DMS114 treated with DMSO at 0.1 percent for 48 hours (cell line): Measurements from ENCODE around the gene NPRL2.

Experiments used
- DNase-seq: peaks from one replicate; lab custom pipeline; 2025; ENCODE audit not compliant: unreplicated experiment; lab: John Stamatoyannopoulos, UW

Gene NPRL2

GRCh38 chr3:50373146-50374051, 22.8 kb upstream of the NPRL2 start:
- no peak for DNase-seq

DNA sequence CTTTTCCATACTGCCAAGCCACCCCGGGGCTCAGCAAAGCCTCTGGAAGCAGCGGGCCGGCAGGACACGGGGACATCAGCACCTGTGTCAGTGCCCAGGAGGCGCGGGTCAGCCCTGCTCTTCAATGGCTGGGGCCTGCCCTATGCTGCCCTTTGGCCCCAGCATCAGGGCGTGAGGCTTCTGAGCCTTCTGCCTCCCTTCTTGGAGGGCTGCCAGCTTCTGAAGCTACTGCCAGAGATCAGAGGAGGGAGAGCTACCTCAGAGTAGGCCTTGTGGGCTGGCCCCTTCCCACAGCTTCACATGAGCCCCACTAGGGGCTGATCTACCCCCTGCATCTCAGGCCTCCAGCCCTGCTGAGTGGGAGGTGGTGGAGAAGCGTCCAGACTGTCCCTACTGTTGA, 21.8 kb upstream of the NPRL2 start:
- DNase-seq = no peak

GRCh38 chr3:50371133-50371685, 20.6 kb upstream of the NPRL2 start:
- no peak for DNase-seq

DNA sequence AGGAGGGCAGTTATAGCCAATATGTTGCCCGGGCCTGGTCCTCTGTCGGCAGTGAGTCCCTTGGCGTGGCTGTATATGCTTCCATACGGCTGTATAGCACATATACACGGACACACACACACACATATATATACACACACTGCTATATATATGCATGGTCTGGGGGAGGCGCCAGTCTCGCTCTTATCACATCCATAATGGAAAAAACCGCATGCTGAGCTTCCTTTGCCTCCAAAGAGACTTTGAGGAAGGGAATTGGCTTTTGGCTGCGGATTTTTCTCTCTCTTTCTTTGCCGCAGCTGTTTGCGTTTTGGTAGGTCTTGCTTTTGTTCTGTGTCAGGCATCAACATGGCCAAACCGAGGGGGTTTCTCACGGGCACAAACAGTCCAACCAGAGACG, 20.0 kb upstream of the NPRL2 start:
- DNase-seq = no peak

DNA sequence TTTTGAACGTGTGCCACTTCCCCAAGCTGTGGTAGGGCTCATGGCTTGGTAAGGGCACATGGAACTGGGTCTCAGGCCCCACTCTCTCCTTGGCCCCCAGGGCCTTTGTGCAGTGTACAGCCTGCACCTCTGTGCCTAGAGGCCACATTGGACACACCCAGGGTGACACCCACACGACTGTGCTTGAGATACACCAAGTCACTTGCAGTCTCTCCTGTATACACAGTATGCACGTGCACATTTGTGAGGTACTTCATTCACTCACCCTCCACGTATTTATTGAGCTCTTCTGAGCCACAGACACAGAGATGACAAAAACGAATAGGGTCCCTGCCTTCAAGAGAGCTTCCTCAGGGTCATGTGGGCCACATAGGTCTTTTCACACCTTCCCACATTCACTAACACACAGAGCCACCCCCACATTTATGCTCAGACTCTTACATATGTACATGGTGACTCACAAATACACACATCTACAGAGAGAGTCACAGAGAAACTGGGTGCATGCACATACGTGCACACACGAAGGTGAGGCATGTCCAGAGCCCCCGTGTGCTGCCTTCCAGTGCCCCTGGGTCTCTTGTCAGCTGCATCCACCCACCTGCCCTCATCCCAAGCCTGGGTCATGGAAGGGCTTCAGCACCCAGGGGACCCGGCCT, 18.6 kb upstream of the NPRL2 start:
- no peak for DNase-seq

DNA sequence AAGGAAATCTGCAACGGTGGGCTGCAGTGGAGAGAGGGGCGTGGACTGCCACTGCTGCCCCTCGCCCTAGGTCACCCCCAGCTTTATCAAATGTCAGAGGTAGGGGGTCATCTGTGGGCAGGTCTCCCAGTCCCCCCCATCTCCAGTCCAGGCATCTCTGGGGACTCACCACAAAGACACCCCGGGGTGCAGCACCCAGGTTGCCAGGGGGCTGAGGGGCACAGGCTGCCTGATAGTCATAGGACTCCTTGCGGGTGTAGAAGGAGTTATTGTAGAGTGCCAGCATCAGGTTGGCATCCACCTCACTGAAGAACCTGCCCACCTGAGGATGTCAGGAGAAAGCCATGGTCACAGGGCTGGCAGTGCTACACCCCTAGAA, 15.3 kb upstream of the NPRL2 start:
- no peak for DNase-seq

- no peak for DNase-seq
Observed at GRCh38 chr3:50365080-50365841, 14.7 kb upstream of the NPRL2 start.

GRCh38 chr3:50364573-50365079, 14.1 kb upstream of the NPRL2 start:
- DNase-seq = no peak

DNA sequence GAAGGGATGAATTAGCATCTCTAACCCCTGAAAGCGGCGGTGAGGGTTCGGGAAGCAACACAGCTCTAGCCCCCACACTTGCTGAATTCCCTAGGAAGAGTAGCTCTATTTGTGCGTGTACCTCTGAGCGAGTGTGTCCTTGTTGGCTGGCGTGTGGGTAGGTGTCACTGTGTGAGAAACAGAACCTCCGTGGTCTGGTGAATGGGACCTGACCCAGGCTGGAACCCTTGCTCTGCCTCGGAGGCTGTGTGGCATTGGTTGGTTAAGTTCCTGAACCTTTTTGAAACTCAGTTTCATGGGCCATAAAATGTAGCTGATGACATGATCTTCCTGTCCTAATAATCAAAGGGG, 9.2 kb upstream of the NPRL2 start:
- no peak for DNase-seq

DNA sequence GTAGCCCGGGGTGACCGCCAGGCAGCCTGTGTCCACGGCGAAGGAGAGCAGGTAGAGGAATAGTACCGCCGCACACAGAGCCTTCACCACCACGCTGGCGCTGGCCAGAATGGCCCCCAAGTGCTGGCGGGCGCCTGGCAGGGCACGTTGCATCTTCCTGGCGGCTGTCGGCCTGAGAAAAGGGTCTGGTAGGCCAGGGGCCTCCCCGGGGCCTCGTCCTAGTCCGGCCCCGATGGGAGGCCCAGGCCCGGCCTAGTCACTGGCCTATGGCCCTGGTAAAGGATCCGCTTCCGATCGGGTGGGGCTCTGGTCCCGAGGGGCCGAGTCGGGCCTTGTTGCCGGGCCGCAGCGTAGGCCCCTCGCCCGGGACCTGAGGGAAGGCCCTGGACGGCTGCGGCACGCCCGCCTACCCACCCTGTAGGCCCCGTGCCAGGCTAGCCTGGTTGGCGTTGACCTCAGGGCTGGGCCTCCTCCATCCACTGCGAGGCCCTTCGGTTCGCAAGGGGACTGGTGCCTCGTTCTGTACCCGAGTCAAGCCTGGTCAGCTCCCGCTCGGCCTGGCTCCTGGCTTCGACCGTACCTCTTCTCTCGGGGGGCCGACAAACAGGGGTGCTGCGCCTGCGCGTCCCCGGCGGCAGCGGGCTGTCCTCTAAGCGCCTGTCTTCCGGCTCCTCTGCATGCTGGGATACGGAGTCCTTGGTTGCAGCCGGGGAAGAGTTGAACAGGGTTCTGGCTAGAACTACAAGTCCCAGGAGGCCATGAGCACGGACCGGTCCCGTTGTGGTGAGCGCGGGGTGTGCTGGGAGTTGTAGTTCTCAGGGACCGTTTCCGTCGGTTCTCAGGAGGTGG, 8.6 kb upstream of the NPRL2 start, which contains the start of gene TMEM115:
Gene TMEM115, minus strand, starts transcription at position 611 of the 849 bp plus-strand sequence. Its CDS starts 458 bp downstream, at position 153.
- DNase-seq = peak; percentile 95

GRCh38 chr3:50358355-50358910, 7.9 kb upstream of the NPRL2 start:
- no peak for DNase-seq

DNA sequence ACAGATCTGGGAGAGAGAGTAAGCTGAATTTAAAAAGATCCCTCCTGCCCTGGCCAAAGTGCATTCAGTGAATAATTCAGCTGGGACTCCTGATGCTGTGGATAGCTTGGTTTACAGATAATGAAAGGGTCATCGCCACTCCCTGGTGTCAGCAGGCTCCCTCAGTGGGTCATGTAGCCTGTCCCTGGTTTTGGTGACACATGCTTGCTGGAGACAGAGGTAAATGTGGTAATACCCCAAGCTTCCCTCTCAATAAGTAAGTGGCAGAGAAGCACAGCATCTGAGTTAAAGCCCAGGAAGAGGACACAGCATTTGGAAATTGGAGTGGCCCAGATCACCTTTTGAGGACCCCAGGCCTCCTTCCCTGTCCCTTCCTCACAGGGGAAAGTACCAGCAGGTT, 6.9 kb upstream of the NPRL2 start:
- no peak for DNase-seq

DNA sequence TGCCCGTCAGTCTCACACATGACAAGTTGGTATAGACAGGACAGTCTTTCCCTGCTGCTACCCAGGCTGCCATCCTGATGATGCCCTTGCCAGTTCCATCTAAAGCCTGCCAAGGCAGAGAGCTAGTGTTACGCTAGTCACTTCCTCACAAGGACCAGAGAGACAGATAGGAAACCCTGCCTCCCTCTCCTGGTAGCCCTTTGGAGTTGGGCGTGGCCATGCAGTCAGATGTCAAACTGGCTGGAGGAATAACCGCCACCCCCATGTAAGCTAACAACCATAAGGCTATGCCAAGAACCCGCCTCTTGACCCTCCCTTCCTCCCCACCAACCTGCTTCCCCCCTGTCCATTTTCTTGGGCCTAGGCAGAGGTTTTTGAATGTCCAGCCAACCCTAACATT, 6.0 kb upstream of the NPRL2 start:
- DNase-seq = no peak

DNA sequence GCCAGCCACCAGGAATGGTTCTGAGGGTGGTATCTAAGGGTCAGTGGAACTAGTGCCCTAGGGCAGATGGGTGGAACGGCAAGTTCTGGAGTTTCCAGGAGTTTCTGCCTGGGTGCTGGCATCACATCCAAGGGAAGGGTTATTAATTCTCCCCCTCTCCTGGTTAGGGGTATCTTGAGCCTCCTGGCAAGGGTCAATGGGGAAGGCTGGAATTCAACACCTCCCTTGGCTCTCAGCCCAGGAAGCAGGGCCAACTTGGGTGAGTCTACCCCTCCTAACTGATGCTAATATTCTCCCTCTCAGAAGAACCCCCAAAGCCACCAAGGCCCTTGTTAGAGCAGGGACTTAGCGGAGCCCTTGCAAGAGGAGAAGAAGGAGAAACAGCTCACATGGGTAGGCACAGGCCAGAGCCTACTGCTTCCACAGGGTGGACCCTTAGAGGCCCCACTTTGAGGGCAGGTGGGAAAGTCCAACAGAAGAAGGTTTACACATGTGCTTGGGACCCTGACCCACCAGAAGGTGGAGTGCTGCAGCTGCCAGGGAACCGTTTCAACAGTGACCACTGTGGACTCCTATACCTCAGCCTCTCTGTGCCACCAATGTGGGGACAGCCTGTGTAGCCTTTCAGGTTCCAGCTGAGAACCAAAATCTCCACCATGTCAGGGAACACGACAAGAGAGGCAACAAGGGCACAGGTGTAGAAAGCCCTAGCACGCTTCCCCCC, 5.4 kb upstream of the NPRL2 start:
- no peak for DNase-seq

GRCh38 chr3:50354850-50355249, 4.3 kb upstream of the NPRL2 start:
- no peak for DNase-seq

DNA sequence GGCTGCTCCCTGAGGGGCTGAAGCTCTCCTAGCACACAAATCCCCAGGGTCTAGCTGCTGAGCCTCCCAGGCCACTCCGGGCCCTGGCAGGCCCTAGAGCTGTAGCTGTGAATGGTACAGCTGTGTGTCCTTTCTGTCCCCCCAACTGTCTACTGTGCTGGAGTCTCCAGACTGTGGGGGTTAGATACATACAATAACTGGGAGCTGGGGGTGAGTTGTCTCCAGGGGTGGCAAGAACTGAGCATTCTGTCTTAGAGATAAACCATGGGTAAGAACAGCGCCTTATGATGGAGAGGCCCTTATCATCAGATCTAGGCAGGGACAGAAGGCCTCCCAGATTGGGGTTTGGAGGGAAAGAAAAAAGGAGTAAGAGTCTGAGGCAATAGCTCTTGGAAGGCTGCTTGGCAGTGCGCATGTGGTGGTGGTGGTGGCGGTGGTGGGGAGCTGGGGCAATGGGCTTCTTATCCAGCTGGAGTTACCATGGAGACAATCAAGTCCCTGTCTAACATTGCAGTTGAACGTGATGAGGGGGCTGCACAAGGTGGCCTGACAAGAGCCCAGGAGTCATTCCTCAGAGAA, 3.7 kb upstream of the NPRL2 start:
- no peak for DNase-seq

GRCh38 chr3:50353245-50354004, 2.9 kb upstream of the NPRL2 start:
- no peak for DNase-seq

DNA sequence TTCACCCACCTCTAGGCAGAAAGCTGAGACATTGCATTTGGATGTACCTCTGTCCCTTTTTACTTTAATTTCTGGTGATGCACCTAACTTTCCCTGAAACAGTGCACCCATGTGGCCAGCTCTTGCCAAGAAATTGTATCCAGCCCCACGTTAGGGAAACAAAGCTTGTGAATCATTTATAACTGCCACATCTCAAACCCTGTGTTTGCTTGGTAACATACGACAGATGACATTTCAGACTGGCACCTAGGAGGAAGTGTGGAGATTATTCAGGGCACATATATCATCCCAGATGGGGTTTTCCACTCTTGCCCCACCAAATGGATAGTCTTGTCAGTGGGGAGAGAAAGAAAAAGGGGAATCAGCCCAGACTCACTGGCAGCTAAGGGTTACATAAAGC, 2.2 kb upstream of the NPRL2 start:
- DNase-seq = peak; percentile 12
